Motor neuron (in vitro differentiated cells): ENCODE results near the gene DRAM2. TPM values are rescaled to one million over a fixed set of nuclear protein-coding genes. Genes with fewer than 3 reads are reported as not detected.
"Not testable (repeated sequence)": the region's sequence is repeated elsewhere in the genome, so short reads cannot be mapped to it uniquely, and the experiment has no call there.

Experiments used
- ATAC-seq, 8 experiments: fragments of 200-7000 bp; cut with Tn5 transposase; replicated peaks in 6 of 8; 2 replicates each; pipeline ENCODE4 v1.8.0; 2021; ENCODE audit warnings: mild to moderate bottlenecking in 8 of 8, moderate library complexity in 8 of 8
- H3K27ac ChIP-seq, 2 donors: fragments of 250-450 bp; sonication (Bioruptor Pico); 2 replicates each; pipeline ENCODE4 v1.9.0; 2021; ENCODE audit warnings: antibody characterized with exemption in 2 of 2, mild to moderate bottlenecking in 2 of 2, moderate library complexity in 1 of 2
- H3K4me1 ChIP-seq, 2 donors: fragments of 250-450 bp; sonication (Bioruptor Pico); replicated peaks in 1 of 2; 2 replicates each; pipeline ENCODE4 v1.6.1; 2021; ENCODE audit warnings: antibody characterized with exemption in 2 of 2, mild to moderate bottlenecking in 2 of 2, moderate library complexity in 1 of 2
- H3K4me3 ChIP-seq, 5 donors: fragments of 250-450 bp; sonication (Bioruptor Pico); 2 replicates each; pipeline ENCODE4 v1.9.0; 2021; ENCODE audit warnings: antibody characterized with exemption in 5 of 5, mild to moderate bottlenecking in 5 of 5, moderate library complexity in 4 of 5
- WGBS, 10 experiments: fragments of 450-650 bp; shearing (Covaris generic); methylation state at CpG; one replicate each; pipeline ENCODE4 v1.0.0; 2022; 5-methylcytosine and 5-hydroxymethylcytosine counted together
- in situ Hi-C, 9 experiments: fragments of 400-800 bp; cut with MboI; loops; one replicate each; pipeline ENCODE4 v1.15.0; 2021; ENCODE audit warnings: low sequenced_read_pairs in 9 of 9, low pct_unique_long_range_greater_than_20kb in 2 of 9; ENCODE audit not compliant: unreplicated experiment in 9 of 9
- total RNA-seq, 8 experiments: library from RNA; unstranded; fragments of 300-600 nt; gene quantifications; 2 replicates each; pipeline versions ENCODE4 v1.2.3 to v1.2.4, GENCODE V29; 2022

Gene DRAM2
- total RNA-seq, 8 experiments from 2014 or later, result 26.8 to 50.3 (median 42.4) TPM

DNA sequence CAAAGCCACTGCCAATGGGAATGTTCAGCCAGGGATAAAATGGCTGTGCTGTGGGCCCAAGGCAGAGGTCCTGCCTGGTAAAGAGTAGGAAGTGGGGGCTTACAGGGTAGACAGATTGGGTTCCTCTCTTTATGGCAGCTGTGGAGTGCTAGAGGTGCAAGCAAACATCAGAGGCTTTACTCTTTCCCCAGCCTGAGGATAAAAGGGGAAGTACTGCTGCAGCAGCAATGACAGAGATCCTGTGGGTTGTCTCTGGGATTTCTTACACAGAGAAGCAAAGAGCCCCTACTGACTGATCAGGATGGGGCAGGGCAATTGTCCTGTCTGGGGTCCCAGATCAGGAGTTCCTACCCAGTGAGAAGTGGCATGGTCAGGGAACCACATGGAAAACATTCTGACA lies 54.2 kb downstream of the DRAM2 start:
- H3K4me1 ChIP-seq, result no peaks in the 10 kb centered on the region
- in situ Hi-C loops, result no loop called here
- no peak overlapping the region for H3K27ac ChIP-seq
- H3K4me3 ChIP-seq, result no peak overlapping the region
- no peak for ATAC-seq

DNA sequence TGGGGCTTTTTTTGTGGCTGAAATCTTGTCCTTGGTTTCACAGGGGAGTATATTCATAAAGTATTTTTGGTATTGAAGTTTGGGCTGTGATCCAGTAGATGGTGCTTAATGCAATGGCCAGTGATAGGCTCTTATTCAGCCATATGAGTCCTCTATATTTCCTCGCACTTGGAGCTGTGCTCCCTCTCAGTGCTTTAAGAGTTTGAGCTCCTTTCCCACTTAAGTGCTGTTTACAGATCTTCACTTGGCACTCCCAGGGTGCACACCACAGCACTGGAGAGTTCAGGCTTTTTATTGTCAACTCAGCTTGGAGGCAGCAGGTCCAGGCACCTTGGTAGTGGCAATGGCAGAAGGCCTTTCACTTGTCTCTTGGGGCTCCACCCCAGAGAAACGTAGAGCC lies 54.9 kb downstream of the DRAM2 start:
- ATAC-seq, result no peak
- Histone ChIP-seq H3K4me1 (no peaks in the 10 kb centered on the region), H3K27ac (no peak overlapping the region), H3K4me3 (no peak overlapping the region)
- in situ Hi-C loops, result no loop called here
- WGBS, 10 experiments, result 30 to 100% (median 54%) methylated on average over 1 to 2 of the region's 2 CpGs; no CpG with 5 or more reads in 3 of the 10 experiments

DNA sequence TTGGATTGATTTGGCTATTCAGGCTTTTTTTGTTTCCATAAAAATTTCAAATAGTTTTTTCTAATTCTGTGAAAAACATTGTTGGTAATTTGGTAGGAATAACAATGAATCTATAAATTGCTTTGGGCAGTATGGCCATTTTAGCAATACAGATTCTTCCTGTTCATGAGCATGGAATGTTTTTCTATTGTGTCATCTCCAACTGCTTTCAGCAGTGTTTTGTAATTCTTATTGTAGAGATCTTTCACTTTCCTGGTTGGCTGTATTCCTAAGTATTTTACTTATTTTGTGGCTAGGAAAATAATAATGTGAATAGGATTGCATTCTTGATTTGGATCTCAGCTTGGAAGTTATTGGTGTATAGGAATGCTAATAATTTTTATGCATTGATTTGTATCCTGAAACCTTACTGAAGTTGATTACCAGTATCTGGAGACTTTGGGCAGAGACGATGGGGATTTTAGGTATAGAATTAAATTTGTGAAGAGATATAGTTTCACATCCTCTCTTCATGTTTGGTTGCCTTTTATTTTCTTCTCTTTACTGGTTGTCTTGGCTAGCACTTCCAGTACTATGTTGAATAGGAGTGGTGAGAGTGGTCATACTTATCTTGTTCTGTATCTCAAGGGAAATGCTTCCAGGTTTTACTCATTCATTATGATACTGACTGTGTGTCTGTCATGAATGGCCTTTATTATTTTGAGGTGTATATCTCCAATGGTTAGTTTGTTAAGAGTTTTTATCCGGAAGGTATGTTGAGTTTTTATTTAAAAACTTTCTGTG lies 57.3 kb downstream of the DRAM2 start:
- Histone ChIP-seq H3K4me3 (no peak overlapping the region), H3K4me1 (no peaks in the 10 kb centered on the region), H3K27ac (no peak overlapping the region)
- in situ Hi-C loops, result no loop called here
- 20 to 90% (median 62%) methylated on average over 1 to 2 of the region's 2 CpGs for WGBS, 10 experiments
- no peak for ATAC-seq

DNA sequence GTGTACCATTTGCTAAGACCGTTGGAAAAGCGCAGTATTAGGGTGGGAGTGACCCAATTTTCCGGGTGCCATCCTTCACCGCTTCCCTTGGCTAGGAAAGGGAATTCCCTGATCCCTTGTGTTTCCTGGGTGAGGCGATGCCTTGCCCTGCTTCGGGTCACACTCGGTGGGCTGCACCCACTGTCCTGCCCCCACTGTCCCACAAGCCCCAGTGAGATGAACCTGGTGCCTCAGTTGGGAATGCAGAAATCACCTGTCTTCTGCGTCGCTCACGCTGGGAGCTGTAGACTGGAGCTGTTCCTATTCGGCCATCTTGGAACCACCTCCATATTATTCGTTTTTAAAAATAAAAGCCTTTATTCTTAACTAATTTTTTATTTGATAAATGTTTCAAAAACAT lies 60.6 kb downstream of the DRAM2 start:
- H3K4me1 ChIP-seq, ATAC-seq, in situ Hi-C loops, H3K4me3 ChIP-seq, H3K27ac ChIP-seq: not testable (repeated sequence)
- 20 to 97% (median 72%) methylated on average over 1 to 8 of the region's 12 CpGs for WGBS, 10 experiments

DNA sequence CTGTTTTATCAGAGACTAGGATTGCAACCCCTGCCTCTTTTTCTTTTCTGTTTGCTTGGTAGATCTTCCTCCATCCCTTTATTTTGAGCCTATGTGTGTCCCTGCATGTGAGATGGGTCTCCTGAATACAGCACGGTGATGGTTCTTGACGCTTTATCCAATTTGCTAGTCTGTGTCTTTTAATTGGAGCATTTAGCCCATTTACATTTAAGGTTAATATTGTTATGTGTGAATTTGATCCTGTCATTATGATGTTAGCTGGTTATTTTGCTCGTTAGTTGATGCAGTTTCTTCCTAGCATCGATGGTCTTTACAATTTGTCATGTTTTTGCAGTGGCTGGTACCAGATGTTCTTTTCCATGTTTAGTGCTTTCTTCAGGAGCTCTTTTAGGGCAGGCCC lies 62.6 kb downstream of the DRAM2 start:
- not testable (repeated sequence) for ATAC-seq

More for the DNA sequence above, 62.6 kb downstream of the DRAM2 start:
- in situ Hi-C loops, H3K27ac ChIP-seq, H3K4me1 ChIP-seq, H3K4me3 ChIP-seq: not testable (repeated sequence)
- WGBS, 10 experiments, result 60 to 100% (median 72%) methylated on average over 1 to 2 of the region's 4 CpGs; no CpG with 5 or more reads in 5 of the 10 experiments

Other genes with a start within 250 kb of the DRAM2 start
- gene LRIF1, start 176.2 kb downstream of the DRAM2 start, total RNA-seq, result 10 to 100 TPM; 11.8 to 51.8 (median 37.8) TPM
- gene CEPT1, start 130 bp upstream of the DRAM2 start, total RNA-seq, result 10 to 100 TPM; 18.7 to 48.5 (median 28.6) TPM
- gene DENND2D, start 60.6 kb upstream of the DRAM2 start, total RNA-seq, result 10 to 100 TPM in 1 of 8 experiments, 1 to 10 TPM in 3, under 1 TPM in 4; 0.36 to 23.4 (median 1.4) TPM
- 1 to 10 TPM in 3 of 8 experiments, under 1 TPM in 3, not detected in 2; 0.08 to 3.1 (median 0.88) TPM for gene CHI3L2, start 87.6 kb upstream of the DRAM2 start, total RNA-seq
- under 1 TPM in 4 of 8 experiments, not detected in 4; 0.09 to 0.47 (median 0.16) TPM for gene CHIA, start 150.8 kb upstream of the DRAM2 start, total RNA-seq